PFSK-1 (cell line): ENCODE measurements around the gene GMDS.

Experiments
- FOXP2 ChIP-seq: optimal IDR thresholded peaks from 2 replicates; pipeline ENCODE3; 2011; ENCODE audit warnings: borderline replicate concordance, control low read depth, inconsistent platforms; ENCODE audit not compliant: insufficient read depth; ENCODE audit errors: extremely low read length, extremely low read depth
- POLR2AphosphoS5 ChIP-seq: IDR thresholded peaks from 2 replicates; pipeline ENCODE4 v1.6.1; 2012; ENCODE audit warnings: low read depth, mild to moderate bottlenecking, control low read depth, low read length, moderate library complexity
- SIN3A ChIP-seq: IDR thresholded peaks from 2 replicates; pipeline ENCODE4 v1.6.1; 2012; ENCODE audit warnings: mild to moderate bottlenecking, low read length, moderate library complexity, borderline replicate concordance; ENCODE audit not compliant: insufficient read depth
- TAF1 ChIP-seq: IDR thresholded peaks from 2 replicates; pipeline ENCODE4 v1.6.1; 2012; ENCODE audit warnings: low read length, control low read depth, borderline replicate concordance; ENCODE audit not compliant: insufficient read depth
- TF ChIP-seq, protein P1 (sequence below), 2 experiments: IDR thresholded peaks; 2 replicates each; pipeline versions ENCODE4 v1.6.1 to v1.8.0; 2011 to 2012; ENCODE audit warnings: low read depth in 2 of 2, low read length in 2 of 2, control low read depth in 1 of 2, inconsistent platforms in 1 of 2, mild to moderate bottlenecking in 1 of 2, moderate library complexity in 1 of 2; ENCODE audit not compliant: insufficient read depth in 1 of 2

GMDS gene

DNA sequence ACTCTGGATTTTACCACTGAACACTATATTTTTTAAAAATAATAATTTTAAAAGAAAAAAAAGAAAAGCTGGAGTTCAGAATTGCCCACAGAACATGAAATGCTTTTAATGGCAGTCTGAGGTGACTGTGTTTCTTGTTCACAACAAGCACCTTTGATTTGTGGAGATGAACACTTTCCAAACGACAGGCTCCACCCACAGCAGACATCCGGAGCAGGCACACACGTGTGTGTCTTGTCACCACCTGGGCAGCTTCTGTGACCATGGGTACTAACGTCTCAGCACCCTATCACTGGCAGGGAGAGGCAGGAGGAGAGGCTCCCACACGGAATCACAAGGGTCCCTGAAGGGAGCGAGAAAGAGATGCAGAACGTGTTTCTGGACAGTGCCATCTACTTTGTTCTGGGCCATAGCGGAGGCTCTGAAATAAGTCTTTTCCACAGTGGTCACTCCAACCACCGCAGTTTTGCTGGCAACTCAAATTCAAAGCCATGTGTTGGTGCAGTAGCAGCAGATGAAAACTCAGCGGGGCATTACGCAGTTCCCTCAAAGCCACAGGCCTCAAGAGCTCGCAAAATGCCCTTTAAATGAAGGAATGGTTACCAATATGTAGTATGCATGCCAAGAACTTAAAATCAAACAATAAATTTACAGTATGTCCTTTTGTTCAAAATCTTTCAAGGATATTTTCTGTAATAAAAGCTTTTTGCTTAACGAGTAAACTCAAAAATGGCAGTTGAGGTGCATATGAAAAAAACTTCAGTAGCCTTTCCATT, 393.5 kb downstream of the GMDS start:
- TF ChIP-seq SIN3A (no peak), POLR2AphosphoS5 (no peak)
- TF ChIP-seq, protein P1, sequence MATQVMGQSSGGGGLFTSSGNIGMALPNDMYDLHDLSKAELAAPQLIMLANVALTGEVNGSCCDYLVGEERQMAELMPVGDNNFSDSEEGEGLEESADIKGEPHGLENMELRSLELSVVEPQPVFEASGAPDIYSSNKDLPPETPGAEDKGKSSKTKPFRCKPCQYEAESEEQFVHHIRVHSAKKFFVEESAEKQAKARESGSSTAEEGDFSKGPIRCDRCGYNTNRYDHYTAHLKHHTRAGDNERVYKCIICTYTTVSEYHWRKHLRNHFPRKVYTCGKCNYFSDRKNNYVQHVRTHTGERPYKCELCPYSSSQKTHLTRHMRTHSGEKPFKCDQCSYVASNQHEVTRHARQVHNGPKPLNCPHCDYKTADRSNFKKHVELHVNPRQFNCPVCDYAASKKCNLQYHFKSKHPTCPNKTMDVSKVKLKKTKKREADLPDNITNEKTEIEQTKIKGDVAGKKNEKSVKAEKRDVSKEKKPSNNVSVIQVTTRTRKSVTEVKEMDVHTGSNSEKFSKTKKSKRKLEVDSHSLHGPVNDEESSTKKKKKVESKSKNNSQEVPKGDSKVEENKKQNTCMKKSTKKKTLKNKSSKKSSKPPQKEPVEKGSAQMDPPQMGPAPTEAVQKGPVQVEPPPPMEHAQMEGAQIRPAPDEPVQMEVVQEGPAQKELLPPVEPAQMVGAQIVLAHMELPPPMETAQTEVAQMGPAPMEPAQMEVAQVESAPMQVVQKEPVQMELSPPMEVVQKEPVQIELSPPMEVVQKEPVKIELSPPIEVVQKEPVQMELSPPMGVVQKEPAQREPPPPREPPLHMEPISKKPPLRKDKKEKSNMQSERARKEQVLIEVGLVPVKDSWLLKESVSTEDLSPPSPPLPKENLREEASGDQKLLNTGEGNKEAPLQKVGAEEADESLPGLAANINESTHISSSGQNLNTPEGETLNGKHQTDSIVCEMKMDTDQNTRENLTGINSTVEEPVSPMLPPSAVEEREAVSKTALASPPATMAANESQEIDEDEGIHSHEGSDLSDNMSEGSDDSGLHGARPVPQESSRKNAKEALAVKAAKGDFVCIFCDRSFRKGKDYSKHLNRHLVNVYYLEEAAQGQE (IDR thresholded peaks at IDR 0.05; ENCODE audit: insufficient read depth in 1 of 2, low read depth in 2 of 2, low read length in 2 of 2): no peak

DNA sequence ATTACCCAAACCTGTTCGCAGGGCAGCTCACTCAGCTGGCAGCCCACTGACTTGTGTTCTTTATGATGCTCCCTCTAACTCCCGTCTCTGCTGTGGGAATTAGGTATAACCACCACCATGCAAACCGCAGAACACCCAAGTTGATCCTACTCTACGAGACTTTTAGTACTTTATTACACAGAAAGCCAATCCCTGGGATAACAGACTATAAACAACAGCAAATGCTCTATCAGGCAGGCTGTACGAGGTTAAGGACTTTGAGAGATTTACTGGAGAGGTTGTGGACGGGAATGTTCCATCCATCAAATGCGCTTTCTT, 394.6 kb downstream of the GMDS start:
- TF ChIP-seq SIN3A (no peak), POLR2AphosphoS5 (no peak), FOXP2 (no peak), TAF1 (no peak)
- TF ChIP-seq, protein P1 (IDR thresholded peaks at IDR 0.05; ENCODE audit: insufficient read depth in 1 of 2, low read depth in 2 of 2, low read length in 2 of 2): no peak

DNA sequence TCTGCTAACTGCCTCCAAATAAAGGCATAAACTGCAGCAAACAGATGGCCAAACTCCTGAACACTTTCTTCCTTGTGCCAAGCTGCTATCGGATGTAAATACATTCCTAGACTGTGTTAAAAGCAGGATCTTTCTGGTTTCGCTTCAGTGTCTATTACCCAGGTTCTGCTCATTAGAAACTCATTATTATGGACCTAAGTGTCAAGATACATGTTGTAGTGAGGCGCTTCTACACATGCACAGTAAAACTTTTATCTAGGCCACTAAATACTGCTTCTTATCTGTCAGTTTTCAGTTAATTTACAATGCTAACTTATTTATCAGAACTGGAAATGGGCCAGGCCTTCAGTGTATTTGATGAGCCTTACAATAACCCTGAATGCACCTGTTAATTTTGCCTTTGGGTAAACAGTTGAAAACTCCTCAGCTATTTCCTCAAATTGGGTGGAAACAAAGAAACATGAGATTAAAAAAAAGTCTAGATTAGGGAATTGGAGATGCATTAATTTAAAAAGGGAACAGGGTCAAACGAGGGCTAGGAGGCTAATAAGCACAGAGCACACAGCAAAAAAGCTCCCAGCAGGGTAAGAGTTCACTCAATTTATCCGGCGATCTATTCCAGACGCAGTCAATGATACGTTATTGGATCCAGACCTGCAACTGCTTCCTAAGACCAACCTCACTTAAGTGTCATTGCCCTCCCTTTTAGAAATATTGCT, 395.1 kb downstream of the GMDS start:
- no peak for TF ChIP-seq FOXP2
- TF ChIP-seq, protein P1 (IDR thresholded peaks at IDR 0.05; ENCODE audit: insufficient read depth in 1 of 2, low read depth in 2 of 2, low read length in 2 of 2): no peak

DNA sequence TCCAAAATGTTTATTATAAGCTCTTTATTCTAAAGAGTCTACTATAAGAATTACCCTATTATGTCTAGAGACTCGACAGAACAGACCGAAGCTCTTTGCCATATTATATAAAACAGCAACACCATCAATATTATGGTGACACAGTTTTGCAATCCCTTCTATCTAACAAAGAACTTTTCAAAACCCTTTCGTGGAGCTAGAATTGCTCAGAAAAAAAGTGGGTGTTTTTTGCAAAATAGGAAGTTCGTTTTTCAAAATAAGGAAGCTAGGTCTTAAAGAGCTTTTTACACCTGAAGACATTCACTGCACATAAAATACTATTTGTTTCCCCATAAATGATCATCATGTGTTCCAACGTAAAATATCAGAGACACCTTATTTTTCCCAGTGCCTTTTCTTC, 395.7 kb downstream of the GMDS start:
- no peak for TF ChIP-seq FOXP2
- no peak for TF ChIP-seq TAF1
- TF ChIP-seq, protein P1 (IDR thresholded peaks at IDR 0.05; ENCODE audit: insufficient read depth in 1 of 2, low read depth in 2 of 2, low read length in 2 of 2): no peak
- TF ChIP-seq POLR2AphosphoS5: no peak
- no peak for TF ChIP-seq SIN3A

DNA sequence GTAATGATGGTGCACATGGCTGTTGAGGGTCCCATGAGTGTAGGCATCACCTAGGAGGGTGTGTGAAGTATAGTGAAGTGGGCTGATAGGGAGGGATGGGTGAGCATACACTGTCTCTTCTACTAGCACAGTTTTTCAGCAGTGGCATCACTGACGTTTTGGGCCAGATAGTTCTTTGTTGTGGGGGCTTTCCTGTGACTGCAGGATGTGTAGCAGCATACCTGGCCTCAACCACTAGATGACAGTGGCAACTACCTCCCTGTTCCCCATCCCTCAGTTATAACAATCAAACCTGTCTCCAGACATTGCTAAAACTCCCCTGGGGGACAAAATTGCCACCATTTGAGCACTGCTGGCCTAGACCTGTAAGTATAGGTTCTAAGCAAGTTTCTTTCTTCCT, 396.7 kb downstream of the GMDS start:
- TF ChIP-seq, protein P1 (IDR thresholded peaks at IDR 0.05; ENCODE audit: insufficient read depth in 1 of 2, low read depth in 2 of 2, low read length in 2 of 2): no peak
- no peak for TF ChIP-seq TAF1
